ENCODE data around the gene PRKN. TPM values are rescaled to one million over a fixed set of nuclear protein-coding genes. Genes with fewer than 3 reads are reported as not detected.

PRKN gene
- total RNA-seq, 1 donor from 2014 or later, result 0.91 TPM

DNA sequence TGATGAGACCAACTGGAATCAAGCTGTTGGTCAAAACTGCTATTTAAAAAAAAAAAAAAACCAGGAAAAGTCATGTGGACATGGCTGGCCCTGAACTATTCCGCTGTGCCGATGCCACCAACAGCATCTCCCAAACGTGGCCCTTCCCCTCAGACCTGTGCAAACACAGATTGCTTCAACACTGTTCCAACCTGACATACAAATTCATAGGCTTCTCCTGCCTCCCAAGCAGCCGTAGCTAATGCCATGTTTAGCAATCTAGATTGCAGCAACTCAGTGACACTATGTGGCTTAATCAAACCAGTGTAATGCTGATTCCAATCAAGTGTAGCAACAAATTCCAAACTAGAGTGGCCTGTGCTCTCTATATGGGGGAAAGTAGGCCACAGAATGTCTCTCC is 16.2 kb downstream of the PRKN start:
- intact Hi-C loops (cut with micrococcal nuclease), result no loop called here

DNA sequence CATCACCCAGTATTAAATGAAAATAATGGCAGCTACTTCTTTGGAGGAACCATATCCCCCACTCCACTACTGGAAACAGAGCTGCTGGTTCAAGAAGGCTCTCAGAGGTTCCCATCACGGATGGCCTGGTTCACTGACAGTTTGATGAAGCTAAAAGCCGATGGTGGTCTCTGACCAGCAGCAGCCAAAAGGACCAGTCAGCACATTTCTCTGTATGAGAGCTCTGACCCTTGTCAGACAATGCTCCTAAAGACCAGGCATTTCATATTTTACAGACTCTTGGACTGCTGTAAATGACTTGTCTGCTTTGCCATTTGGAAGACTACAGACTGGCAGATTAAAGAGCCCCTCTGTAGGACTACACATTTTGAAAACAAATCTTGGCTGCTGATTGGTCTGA is 16.6 kb downstream of the PRKN start:
- intact Hi-C loops (cut with micrococcal nuclease), result no loop called here

DNA sequence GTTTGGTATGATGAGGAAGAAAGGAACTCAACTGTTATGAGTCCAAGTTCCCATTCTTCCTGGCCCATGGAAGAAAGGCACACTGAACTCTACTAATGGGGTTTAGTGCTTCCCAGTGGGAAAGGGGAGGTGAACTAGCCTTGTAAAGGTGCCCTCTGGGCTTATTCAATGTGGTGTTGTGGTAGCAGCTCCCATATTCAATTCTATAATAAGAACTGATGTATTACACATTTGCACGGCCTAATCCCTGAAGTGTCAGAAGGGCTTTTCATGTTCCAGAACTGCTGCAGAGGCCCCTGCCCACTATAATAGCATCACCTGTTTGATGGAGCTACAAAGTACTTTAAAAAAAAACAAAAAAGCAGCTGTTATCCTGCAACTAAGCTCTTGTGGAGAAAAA is 17.1 kb downstream of the PRKN start:
- intact Hi-C loops (cut with micrococcal nuclease), result no loop called here

DNA sequence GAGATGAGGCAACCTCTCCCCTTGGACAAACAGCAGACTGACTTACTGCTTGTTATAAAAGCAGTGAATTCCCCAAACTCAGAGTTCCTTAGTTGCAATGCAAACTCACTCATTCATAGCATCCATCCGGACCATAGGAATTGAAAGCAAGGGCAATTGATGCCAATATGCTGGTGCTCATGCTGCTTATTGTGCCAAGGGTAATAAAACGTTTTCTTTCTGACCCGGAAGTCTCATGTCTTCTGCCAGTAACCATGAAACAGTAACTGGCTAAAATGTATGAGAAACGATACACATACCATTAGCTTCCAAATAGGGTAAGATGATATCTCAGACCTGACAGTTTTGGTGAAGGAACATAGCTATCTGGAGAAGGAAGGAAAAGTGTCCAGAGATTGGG is 18.1 kb downstream of the PRKN start:
- intact Hi-C loops (cut with micrococcal nuclease), result no loop called here

DNA sequence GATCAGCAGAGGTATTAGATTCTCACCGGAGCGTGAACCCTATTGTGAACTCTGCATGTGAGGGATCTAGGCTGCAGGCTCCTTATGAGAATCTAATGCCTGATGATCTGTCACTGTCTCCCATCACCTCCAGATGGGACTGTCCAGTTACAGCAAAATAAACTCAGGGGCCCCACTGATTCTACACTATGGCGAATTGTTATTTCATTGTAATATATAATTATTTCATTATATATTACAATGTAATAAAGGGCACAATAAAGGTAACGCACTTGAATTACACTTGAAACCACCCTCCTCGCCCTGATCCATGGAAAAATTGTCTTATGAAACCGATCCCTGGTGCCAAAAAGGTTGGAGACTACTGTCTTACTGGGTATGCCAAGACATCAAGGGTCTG is 18.6 kb downstream of the PRKN start:
- intact Hi-C loops (cut with micrococcal nuclease), result no loop called here

DNA sequence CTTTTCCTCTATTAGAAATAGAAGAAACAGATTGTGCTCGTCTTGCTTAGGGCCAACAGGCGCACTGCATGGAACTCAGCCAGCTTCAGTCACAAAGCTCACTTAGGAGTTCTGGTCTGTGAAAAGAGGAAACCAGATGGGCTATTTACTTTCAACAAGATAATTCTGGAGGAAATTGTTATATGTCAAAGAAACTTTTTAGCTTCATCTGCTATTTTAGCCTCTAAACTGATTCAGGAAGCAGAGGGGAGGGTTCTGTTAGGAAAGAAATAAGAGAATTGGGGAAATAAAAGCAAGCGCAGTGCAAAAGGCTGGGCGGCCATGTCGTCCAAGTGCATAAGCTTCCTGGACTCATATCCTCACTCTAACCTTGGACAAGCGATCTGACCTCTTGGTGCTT is 21.3 kb downstream of the PRKN start:
- intact Hi-C loops (cut with micrococcal nuclease), result no loop called here

DNA sequence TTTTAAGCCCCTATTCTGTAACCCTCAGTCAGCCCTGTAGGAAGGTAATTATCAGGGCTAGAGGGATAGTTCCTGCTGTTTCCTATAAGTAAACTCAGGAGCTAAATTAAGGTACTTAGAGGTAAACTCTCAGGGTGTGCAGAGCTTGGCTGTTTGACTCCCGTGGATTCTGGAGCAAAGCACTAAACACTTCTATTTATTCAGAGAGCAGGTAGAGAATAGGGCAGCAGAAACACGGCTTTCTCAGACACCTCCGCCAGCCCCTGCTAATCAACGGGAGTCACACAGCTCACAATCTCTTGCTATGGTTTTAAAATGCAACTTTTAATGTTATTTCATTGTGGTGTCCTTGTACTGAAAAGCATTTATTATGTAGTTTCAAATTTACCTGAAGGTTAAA is 21.8 kb downstream of the PRKN start:
- intact Hi-C loops (cut with micrococcal nuclease), result no loop called here

DNA sequence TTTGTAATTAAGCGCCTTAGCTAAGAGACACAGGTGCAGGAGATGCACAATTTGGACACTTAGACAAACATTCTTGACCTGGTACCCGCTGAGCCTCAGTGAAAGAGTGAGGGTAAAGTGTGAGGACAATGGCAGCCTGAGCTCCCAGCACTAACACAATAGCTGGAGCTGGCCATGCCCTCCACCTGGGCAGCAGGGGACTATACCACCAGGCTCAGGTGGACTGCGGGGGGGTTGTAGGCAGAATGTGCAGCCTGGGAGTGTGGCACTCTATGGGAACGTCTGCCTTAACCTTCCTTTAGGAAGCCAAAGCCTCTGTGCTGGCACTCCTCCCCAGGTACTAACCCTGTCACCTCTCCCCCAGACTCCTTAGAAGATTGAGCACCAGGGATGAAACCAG is 23.6 kb downstream of the PRKN start:
- intact Hi-C loops (cut with micrococcal nuclease), result no loop called here

DNA sequence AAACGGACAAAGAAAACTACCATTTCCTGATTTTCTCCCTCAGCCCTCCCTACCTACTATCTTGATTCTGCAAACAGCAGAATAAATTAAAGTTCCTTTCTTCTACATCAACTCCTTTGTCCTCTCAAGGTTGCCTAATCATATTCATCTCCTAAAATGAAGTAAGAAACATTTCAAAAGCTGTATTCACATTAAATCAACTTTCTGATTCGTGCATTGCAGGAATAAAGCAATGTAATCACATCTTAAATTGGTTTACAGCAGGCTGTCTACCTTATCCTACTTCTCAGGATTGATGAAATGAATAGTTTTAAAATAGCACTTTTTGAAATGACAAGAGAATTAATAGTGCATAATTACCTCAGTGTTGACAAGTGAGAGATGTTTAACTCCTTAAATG is 25.1 kb downstream of the PRKN start:
- intact Hi-C loops (cut with micrococcal nuclease), result no loop called here

DNA sequence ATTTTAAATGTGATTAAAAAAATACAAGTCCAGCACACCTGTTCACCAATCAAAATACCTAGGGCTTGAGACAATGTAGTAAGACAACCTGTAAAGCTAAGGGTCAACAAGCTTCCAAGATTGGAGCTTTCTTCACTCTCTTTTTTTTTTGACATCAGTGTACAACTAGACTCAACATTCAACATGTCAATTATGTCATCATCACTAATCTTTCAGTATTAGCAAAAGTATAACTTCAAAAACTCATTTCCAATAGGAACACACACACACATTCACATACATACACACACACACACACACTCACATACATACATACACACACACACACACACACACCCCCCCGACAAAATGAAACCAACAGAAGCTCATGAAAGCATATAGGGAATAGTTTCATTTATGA is 26.0 kb downstream of the PRKN start:
- intact Hi-C loops (cut with micrococcal nuclease), result no loop called here

DNA sequence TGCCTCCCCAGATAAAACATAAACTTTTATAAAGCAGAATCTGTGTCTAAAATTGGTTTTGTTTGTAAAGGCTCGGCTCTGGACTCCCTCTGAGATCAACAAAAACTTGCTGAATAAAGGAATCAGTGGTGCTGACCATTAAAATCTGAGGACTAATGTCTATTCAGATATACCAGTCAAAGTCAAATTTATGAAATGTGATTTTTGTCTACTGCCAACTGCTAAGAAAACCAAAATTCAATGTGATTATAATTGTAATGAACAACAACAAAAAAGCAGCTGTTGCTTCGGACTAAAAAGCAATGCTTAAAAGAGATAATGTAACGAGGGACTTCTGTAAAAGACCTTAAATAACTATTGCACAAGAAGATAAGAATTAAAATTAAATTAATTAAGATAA is 26.6 kb downstream of the PRKN start:
- intact Hi-C loops (cut with micrococcal nuclease), result no loop called here

DNA sequence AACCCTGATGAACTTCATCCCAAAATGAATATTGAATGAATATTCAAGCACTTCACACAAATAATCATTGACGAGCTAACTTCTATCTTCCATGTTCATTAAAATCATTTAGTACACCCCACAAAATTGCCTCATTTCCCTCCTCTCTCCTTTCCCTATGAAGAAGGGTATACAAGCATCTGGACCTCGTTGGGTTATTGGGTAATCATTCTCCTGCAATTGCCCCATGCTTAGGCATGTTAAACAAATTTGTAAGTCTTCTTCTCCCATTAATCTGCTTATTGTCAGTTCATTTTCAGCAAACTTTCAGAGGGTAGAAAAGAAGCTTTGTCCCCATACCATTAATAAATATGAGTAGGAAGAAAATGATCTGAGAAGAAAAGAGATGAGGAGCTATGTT is 27.6 kb downstream of the PRKN start:
- intact Hi-C loops (cut with micrococcal nuclease), result no loop called here

DNA sequence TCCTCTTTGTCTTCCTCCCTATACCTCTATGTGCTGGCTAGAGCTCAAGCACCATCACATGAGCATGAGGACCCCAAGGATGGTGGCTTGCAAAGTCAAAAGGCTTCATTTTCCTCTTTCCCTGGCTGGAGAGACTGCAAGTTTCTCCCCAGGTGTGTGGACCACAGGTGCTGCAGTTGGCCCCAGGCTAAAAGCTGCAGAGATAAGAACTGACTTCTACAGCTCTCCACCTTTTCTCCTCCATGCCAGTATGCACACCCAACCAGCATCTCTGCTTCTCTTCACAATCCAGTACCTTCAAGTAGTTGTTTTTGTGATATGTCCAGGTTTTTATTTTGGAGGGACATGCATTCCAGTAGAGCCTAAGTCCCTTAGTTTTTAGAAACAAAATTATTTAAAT is 29.1 kb downstream of the PRKN start:
- intact Hi-C loops (cut with micrococcal nuclease), result no loop called here

DNA sequence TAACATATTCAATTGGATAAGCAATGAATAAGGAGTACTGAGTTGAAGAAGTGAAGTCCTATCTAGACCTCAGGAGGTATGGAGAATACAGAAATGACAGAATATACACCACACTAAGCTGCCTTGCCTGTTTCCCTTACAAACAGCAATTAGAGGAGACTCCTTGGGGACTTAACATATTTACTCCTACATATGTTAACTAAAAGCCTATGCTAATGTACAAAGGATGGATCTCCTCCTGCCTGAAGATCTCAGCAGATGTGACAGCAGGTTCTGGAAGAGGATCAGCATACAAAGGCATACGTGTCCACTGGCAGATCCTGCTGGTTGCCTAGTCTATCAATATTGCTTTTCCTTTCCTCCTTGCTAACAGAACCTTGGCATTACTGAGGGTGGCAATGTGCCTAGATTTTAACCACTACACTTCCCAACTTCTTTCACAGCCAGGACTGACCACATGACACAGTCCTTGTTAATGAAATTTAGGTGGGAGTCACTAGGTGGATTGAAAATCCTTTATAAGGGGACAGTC is 29.6 kb downstream of the PRKN start:
- intact Hi-C loops (cut with micrococcal nuclease), result no loop called here

DNA sequence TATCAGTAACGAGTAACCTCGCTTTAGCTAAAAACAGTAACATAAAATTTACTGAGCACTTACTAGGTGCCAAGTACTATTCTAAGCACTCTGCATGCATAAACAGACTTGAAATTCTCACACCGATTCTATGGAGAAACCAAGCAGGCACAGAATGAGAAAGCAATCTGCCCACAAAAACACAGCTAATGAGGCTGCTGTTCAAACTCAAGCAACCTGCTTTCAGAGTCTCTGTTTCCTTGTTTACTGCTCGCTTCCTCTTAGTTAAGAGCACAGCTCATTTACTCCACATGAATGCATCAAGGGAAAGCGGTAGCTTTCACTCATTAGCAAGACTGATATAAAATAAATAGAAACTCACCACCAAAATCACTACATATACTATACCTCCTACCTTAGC is 37.4 kb downstream of the PRKN start:
- intact Hi-C loops (cut with micrococcal nuclease), result no loop called here

DNA sequence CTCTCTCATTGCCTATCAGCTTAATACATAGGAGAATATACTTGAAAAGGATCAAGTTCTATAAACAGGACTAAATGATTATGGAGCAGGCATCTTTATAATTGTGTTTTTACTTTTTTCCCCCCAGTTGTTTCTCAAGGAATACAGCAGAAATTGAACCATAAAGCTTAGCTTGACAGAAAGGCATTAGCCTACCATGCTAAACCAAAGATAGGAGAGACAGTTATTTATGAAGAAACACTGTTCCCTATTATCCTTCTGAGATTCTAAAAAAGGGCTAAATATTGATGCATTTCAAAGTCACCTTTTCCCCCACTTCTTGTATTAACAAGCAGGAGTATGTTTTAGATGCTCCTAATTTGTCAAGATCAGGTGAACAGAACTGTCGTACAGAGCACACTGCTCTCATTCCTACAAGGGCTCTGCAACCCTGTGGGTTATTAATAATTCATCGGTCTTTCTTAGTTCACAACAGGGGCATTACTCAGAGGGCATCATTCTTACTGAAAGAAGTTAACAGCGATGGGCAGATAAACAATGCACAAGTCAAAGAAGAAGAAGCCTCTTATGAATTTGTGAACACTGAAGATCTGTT is 38.7 kb downstream of the PRKN start:
- intact Hi-C loops (cut with micrococcal nuclease), result no loop called here

DNA sequence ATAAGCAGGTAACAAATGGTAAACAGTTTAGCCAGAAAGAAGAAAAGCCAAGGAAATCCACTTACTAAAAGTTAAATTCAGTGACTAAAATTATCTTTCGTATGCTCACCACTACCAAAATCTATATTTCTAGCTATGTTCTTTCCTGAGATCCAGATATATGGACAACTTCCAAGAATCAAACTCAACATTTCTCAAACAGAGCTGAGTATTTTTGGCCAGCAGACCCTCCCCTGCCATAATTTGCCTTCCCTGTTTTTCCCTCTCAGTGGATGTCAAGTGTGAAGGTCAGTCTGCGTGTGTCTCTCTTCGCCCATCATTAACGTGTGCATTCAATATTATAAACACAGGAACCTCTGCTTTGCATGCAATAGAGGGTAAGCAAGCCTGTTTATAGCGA is 42.0 kb downstream of the PRKN start:
- intact Hi-C loops (cut with micrococcal nuclease), result no loop called here

DNA sequence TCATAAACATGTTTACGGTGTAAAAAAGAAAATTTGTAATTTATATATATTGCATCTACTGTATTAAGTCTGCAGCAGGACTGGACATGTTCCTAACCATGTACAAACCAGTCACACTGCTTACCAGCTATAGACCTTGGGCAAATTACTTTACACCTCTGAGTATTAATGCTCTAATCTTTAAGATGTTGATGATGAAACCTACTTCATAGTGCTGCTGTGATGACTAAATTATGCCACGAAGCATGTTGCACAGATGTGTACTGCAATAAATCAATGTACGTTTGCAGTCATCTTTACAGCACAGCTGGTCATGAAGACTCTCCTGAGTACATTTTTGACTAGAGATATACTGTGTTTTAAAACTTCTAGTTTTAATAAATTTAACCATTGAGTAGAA is 42.6 kb downstream of the PRKN start:
- intact Hi-C loops (cut with micrococcal nuclease), result no loop called here

DNA sequence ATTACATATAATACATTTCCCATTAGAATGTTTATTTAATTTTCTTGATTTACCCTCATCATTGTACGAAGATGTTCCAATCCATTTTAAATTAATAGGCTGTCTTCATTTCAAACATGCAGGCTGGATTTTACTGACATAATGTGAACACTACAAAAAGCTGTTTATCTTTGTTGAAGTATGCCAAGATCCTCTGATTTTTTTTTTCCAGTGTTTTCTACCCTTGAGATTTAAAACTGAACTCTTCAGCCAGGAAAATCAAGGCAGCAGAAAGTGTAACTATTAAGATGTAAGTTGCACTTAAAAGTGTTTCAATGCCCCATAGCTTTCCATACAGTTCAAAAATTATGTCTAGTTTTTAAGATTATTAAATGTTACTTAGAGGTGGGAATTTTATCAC is 43.5 kb downstream of the PRKN start:
- intact Hi-C loops (cut with micrococcal nuclease), result no loop called here

DNA sequence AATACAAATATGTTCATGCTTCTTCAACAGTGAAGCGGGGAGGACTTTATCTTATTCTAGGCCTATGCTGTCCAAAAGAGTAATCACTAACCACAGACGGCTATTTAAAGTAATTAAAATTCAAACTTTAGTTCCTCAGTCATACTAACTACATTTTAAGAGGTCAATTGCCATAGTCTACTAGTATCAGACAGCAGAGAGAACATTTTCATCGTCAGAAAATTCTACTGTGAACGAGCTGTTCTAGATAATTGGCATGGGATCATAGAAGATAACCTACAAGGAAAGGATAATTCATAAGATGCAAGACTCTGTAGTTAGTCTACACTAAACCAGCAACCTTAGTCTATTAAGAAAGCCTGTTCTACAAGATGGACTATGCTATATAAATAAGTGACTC is 44.4 kb downstream of the PRKN start:
- intact Hi-C loops (cut with micrococcal nuclease), result no loop called here

DNA sequence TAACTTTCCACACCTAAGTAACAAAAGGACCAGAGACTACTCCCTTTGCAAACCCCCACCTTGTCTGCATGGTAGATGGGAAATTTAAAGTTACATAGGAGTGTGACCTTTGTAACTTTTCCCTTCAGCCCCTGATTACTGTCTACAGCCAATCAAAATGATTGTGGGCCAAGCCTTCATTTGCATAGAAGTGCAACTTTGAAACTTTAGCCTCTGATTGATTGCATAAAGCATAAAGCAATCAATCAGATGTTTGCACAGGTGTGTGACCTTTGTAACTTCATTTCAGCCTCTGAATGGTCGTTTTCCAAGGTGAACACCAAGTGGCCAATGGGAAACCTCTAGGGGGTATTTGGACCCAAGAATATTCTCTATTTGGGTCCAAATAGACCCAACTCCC is 46.1 kb downstream of the PRKN start:
- intact Hi-C loops (cut with micrococcal nuclease), result no loop called here

DNA sequence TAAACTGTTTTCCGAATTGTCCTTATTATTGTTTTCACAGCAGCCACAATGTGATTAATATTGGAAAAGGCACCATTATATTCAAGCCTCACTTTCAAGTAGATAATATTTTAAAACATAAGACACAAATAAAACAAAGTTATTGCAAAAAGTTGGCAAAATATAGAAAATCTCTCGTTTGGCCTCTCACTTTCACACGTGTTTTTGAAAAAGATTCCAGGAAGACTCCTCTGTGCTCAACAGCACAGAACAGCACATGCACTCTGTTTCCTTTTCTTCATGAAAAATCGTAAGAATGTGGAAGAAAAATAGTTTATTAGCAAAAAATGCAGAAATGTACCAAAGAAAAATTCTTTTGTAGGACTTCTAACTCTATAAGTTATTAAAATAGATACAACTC is 46.7 kb downstream of the PRKN start:
- intact Hi-C loops (cut with micrococcal nuclease), result no loop called here

DNA sequence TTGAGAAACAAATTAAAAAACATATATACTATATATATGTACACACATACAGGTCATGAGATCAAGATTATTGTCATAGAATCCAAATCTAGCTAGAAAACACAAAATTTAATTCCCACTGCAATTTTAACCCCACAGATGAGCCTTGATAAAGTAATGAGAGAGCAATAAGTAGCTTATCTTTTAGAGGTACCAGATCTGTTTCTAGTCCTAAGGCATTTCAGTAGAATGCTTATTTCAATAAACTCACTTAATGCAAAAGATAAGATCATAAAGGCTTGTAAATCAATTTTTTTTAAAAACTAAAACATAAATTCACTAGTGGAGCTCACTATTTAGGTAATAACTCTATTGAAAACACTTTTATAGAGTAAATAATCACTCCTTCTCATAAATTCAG is 47.2 kb downstream of the PRKN start:
- intact Hi-C loops (cut with micrococcal nuclease), result no loop called here

DNA sequence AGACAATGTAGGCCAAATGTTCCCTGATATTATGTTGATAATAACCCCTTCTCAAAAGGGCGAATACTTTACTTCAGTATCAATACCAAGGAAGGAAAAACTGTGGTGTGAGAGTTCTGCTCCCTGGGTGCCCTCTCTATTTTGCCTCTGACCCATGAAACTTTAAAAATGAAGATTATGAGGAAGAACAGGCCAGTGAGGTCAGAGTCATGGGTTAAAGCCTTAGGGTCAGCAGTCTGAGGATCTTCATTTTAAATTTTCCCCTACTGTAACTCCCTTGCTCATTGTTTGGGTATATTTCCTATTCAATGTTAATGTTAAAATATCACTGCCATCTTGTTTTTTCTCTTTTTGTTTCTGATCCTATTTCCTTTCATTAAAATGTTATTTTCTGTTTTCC is 47.9 kb downstream of the PRKN start:
- intact Hi-C loops (cut with micrococcal nuclease), result no loop called here
